HEK293T (cell line): ENCODE measurements around the gene FAM135A.

Source experiments
- ARNT ChIP-seq: fragments of 450-650 bp; IDR thresholded peaks from 2 replicates; pipeline ENCODE4 v1.6.1; 2017; ENCODE audit warnings: mild to moderate bottlenecking
- CTBP1 ChIP-seq: fragments of 450-650 bp; IDR thresholded peaks from 2 replicates; pipeline ENCODE4 v1.6.1; 2016; ENCODE audit warnings: borderline replicate concordance
- ELF4 ChIP-seq: fragments of 450-650 bp; IDR thresholded peaks from 2 replicates; pipeline ENCODE4 v1.6.1; 2017; ENCODE audit warnings: antibody characterized with exemption
- FOXA1 ChIP-seq: fragments of 450-650 bp; IDR thresholded peaks from 2 replicates; pipeline ENCODE4 v1.6.1; 2016; ENCODE audit warnings: mild to moderate bottlenecking
- FOXM1 ChIP-seq: fragments of 450-650 bp; IDR thresholded peaks from 2 replicates; pipeline ENCODE4 v1.6.1; 2017; ENCODE audit warnings: mild to moderate bottlenecking, borderline replicate concordance
- NFRKB ChIP-seq: fragments of 450-650 bp; IDR thresholded peaks from 2 replicates; pipeline ENCODE4 v1.6.1; 2016; ENCODE audit warnings: mild to moderate bottlenecking, moderate library complexity
- PKNOX1 ChIP-seq: fragments of 450-650 bp; IDR thresholded peaks from 2 replicates; pipeline ENCODE4 v1.6.1; 2016
- SP1 ChIP-seq: fragments of 450-650 bp; IDR thresholded peaks from 2 replicates; pipeline ENCODE4 v1.6.1; 2017
- SUZ12 ChIP-seq: fragments of 450-650 bp; IDR thresholded peaks from 2 replicates; pipeline ENCODE4 v1.6.1; 2016; ENCODE audit warnings: mild to moderate bottlenecking
- TARDBP ChIP-seq: fragments of 450-650 bp; IDR thresholded peaks from 2 replicates; pipeline ENCODE4 v1.6.1; 2016
- ZNF384 ChIP-seq: fragments of 450-650 bp; IDR thresholded peaks from 2 replicates; pipeline ENCODE4 v1.6.1; 2016

- no peak for TF ChIP-seq FOXM1
- TF ChIP-seq SP1: no peak
- TF ChIP-seq PKNOX1: no peak
- TF ChIP-seq NFRKB: no peak
- TF ChIP-seq ELF4: no peak
- TF ChIP-seq CTBP1: no peak
- TF ChIP-seq SUZ12: no peak
- TF ChIP-seq FOXA1: no peak
- TF ChIP-seq TARDBP: no peak
- TF ChIP-seq ARNT: no peak
- TF ChIP-seq ZNF384: no peak
These were observed 31.7 kb downstream of the FAM135A start for GRCh38 chr6:70445001-70445400.
